Epithelial cell of proximal tubule (primary cell): ENCODE results near the gene DISC1. TPM values are rescaled to one million over a fixed set of nuclear protein-coding genes. Genes with fewer than 3 reads are reported as not detected.
"Not testable (repeated sequence)": the region's sequence is repeated elsewhere in the genome, so short reads cannot be mapped to it uniquely, and the experiment has no call there.

Experiments used
- DNase-seq: peaks from one replicate; pipeline ENCODE4 v3.0.0-alpha.2; 2011; ENCODE audit warnings: low read depth
- H3K4me3 ChIP-seq: 2 replicates; pipeline ENCODE4 v1.5.1; 2011; ENCODE audit warnings: low read depth, mild to moderate bottlenecking, low read length
- CTCF ChIP-seq: conservative IDR thresholded peaks from 2 replicates; pipeline ENCODE4 v1.5.1; 2012; ENCODE audit warnings: low read depth, mild to moderate bottlenecking, low read length
- total RNA-seq: library from RNA; depleted of rRNA; stranded (reverse); fragments of >200 nt; gene quantifications from 2 replicates; pipeline ENCODE4 v1.2.3, GENCODE V29; 2015

Gene DISC1
- total RNA-seq, 1 donor from 2014 or later: 3.1 TPM

- no peak for DNase-seq
- H3K4me3 ChIP-seq: no peak overlapping the region
- TF ChIP-seq CTCF: no peak
These were observed 39.8 kb downstream of the DISC1 start for GRCh38 chr1:231666220-231666936.

DNA sequence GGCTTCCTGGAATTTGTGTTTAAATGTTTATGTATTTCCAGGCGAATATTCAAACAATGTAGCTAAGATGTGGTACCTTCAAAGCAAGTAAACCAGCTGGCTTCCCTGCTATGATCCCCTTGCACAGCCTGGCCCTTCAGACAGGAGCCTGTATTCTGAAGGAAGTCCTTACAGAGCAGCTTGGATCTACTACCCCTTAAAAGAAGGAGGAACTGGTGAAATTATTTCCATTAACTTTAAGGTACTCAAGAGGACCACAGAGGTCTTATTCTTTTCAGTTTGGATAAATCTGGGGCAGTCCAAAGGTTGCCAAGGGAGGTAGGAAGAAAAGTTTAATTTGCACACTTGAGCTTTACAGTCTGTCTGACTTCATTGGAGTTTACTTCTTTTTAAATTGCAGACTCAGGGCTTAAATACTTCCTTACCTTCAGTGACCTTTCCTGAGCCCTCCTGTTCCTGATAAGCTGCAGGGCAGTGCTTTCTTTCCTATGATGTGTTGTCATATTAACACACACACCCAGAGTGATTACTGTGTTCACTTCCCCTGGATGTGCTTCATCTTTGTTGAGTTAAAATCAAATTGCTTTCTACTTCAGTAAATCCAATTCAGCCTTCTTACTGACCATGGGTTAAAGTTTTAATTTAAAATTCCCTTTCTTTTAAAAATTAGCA, 40.5 kb downstream of the DISC1 start:
- TF ChIP-seq CTCF: no peak
- no peak for DNase-seq
- H3K4me3 ChIP-seq: no peak overlapping the region

GRCh38 chr1:231667896-231668506, 41.4 kb downstream of the DISC1 start:
- DNase-seq: no peak
- no peak for TF ChIP-seq CTCF
- H3K4me3 ChIP-seq: no peak overlapping the region

DNA sequence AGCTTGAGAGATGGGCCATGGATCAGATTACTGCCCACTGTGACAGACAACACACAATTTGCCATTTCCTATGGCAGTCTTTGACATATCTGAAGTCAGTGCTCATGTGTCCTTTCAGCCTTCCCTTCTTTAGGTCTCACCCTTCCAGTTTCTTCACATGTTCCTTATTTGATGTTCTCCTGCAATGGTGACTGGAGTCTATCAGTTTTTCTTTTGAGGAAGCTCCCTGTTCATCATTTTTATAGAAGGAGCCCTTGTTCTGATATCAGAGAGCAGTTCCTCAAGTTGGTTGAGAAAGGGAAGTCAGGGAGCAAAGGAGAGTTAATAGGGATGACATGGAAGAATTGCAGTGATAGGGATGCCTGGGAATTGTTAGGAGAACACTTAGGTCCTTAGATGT, 42.2 kb downstream of the DISC1 start:
- TF ChIP-seq CTCF: no peak
- no peak overlapping the region for H3K4me3 ChIP-seq
- no peak for DNase-seq

GRCh38 chr1:231669864-231670621, 43.5 kb downstream of the DISC1 start:
- DNase-seq, H3K4me3 ChIP-seq: not testable (repeated sequence)

GRCh38 chr1:231670755-231671154, 44.2 kb downstream of the DISC1 start:
- no peak overlapping the region for H3K4me3 ChIP-seq
- no peak for TF ChIP-seq CTCF
- no peak for DNase-seq

DNA sequence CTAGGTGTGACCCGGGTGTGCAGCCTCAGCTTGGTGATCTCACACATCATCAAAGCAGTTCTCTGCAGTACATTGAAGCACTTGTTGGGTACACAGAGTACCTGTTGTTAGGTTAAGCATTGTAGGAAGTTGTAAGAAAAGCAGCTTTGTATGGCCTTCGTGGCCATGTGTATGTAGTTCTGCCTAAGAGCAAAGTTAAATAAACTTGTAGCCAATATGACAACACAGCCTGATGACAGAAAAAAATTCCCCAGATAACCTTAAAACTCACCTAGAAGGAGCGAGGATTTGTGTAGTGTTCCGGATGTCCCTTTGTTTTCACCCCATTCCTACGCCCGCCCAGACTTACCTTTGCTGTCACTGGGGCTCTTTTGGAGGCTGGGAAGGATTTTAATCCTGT, 48.0 kb downstream of the DISC1 start:
- DNase-seq: no peak
- H3K4me3 ChIP-seq: no peak overlapping the region
- no peak for TF ChIP-seq CTCF
